ENCODE data around the gene VANGL2.

- no peak for TF ChIP-seq CTCF (IDR thresholded peaks at IDR 0.05; ENCODE audit: poor library complexity, severe bottlenecking)
- no peak for TF ChIP-seq REST (IDR thresholded peaks at IDR 0.05; ENCODE audit: borderline replicate concordance)
- TF ChIP-seq EP300 (conservative IDR thresholded peaks at IDR 0.05; ENCODE audit: poor library complexity, severe bottlenecking) = no peak
- no peak for TF ChIP-seq SMC3 (conservative IDR thresholded peaks at IDR 0.05; ENCODE audit: poor library complexity)
- TF ChIP-seq EZH2 (IDR thresholded peaks at IDR 0.05; ENCODE audit: borderline replicate concordance, insufficient read depth, low read length, poor library complexity, severe bottlenecking) = no peak
Measured at GRCh38 chr1:160421881-160422280, 21.5 kb downstream of the VANGL2 start.

Data from neural cell (in vitro differentiated cells).